ENCODE measurements around the gene ACSM5.

GRCh38 chr16:20359997-20360396 is 49.3 kb upstream of the ACSM5 start:
- TF ChIP-seq TAF1 (IDR thresholded peaks at IDR 0.05; ENCODE audit: low read depth, low read length) (no peak), POLR2A (IDR thresholded peaks at IDR 0.05; ENCODE audit: low read depth, low read length) (no peak), POLR2AphosphoS5 (IDR thresholded peaks at IDR 0.05; ENCODE audit: low read depth, low read length) (no peak), SPI1 (IDR thresholded peaks at IDR 0.05; ENCODE audit: low read depth, low read length) (no peak), PAX5 (IDR thresholded peaks at IDR 0.05; ENCODE audit: insufficient read depth, low read length, severe bottlenecking) (no peak), POU2F2 (IDR thresholded peaks at IDR 0.05; ENCODE audit: low read depth, low read length) (no peak)
